RKO (cell line): ENCODE measurements around the gene CHN2.
A peak's percentile ranks its signal among the peaks of the same experiment; 100 is the strongest.

Experiments used
- DNase-seq: peaks from one replicate; pipeline ENCODE4 v3.0.0-alpha.2; 2016; ENCODE audit warnings: low spot score

Gene CHN2

DNA sequence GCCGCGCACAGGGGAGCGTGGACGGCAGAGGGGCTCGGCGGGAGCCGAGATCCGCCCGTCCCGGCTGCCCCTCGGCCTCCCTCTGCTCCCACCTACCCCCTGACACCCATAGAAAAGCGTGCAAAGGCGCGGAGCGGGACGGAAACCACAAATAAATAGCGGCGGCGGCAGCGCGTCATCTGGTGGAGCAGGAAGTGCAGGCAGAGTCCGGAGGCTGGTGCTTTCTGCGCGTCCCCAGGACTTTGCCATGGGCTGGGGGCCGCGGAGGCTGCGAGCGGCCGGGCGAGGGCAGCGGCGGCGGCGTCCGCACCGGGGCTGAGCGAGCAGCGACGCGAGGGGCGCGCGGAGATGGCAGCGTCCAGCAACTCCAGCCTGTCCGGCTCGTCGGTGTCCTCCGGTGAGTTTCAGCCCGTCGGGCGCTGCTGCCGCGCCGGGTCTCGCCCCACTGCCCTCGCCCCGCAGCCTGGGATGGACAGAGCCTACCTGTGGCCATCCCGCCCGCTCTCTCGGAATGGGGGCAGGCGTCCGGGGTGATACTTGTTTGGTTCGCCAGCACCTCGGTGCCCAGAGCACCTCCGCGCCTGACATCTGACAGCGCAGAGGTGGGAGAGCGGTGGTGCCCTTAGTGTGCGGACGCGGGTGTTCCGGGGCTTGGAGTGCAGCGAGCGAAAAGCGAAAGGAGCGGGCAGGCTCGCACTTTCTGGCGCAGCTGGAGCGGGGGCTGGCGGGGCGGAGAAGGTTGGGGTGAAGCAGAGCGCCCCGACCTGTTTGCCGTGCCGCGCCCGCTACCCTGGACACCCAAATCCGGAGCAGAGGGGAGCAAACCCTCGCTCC lies at the start of gene CHN2:
TSS of gene CHN2 (plus strand) at position 182 of the 834 bp plus-strand sequence.
- peak; percentile 52 for DNase-seq

- DNase-seq: peak; percentile 30
These were observed 49.0 kb upstream of the CHN2 start for GRCh38 chr7:29145553-29146056.

GRCh38 chr7:29146057-29146706 lies 48.4 kb upstream of the CHN2 start, which contains the start of gene CPVL:
Gene CPVL (minus strand): TSS chr7:29146537. CDS start chr7:29121061, 25,476 bp downstream.
- peak; percentile 86 for DNase-seq

DNA sequence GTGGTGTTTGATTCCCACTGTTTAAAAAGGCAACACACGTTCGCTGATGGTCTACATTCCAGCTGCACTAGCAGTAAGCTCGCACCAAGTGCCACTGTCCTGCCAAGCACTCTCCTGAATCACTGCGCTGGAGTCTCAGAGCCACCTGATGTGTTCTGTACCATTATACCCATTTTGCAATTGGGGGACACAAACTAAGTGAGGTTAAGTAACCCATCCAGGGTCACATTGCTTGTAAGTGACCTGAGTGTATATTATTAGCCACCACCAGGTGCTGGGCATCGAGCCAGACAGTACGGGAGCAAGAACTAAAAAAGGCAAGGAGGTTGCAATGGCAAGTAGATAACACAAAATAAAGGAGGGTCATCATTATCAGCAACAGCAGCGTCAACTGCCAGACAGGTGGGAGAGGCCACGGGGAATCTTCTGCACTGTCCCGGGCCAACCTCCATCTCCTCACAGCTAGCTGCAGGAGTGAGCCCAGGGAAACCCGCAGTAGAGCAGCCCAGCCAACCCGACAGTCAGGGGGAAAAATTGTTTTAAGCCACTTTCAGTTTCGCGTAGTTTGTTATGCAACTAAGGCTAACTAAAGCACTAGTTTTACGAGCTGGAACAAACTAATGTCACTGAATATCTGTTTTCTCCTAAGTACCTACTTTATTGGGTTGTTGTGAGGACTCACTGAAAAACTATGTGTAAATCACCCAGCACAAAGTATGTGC lies 47.5 kb upstream of the CHN2 start:
- peak; percentile 21 for DNase-seq

GRCh38 chr7:29147821-29148220 lies 46.8 kb upstream of the CHN2 start:
- no peak for DNase-seq

DNA sequence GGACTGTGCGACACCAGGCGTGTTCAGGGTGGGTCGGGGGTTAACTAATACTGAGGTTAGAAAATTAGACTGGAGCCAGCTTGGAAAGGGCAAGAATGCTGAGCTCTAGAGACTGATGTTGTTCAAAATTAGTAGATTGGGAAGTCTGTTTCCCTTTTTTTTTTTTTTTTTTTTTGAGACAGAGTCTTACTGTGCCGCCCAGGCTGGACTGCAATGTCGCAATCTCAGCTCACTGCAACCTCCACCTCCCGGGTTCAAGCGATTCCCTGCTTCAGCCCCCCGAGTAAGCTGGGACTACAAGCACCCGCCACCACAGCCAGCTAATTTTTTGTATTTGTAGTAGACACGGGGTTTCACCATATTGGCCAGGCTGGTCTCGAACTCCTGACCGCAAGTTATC lies 45.5 kb upstream of the CHN2 start:
- DNase-seq: no peak

- no peak for DNase-seq
These were observed 43.7 kb upstream of the CHN2 start for GRCh38 chr7:29150856-29151255.

GRCh38 chr7:29154076-29154475 lies 40.5 kb upstream of the CHN2 start:
- no peak for DNase-seq

- no peak for DNase-seq
These were observed 37.6 kb upstream of the CHN2 start for GRCh38 chr7:29156907-29157452.

DNA sequence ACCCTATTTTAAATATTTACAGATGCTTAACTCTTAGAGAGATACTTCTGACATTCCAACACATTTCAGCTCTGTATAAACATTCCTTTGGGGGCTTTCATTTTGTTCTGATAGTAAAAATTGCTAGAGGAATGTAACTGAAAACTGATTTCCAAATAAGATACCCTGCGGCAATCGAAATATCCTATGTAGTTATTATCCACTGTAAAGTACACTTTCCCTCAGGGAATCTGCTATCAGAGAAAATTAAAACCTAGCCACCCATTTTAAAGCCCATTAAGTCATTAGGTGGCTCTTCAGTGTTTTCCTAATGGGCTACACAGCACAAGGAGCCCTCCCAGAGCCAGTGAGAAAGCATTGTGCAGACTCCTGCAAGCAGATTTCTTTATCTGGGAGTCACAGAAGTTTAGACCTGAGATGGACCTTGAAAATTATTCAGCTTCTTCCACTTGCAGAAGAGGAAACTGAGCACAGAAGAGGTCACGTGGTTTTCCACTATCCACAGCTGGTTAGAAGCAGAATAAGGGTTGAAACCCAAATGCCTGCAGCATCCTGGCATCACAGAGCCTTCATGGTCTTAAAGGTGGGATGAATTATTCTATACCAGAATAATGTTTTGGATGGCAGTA lies 35.7 kb upstream of the CHN2 start:
- no peak for DNase-seq

DNA sequence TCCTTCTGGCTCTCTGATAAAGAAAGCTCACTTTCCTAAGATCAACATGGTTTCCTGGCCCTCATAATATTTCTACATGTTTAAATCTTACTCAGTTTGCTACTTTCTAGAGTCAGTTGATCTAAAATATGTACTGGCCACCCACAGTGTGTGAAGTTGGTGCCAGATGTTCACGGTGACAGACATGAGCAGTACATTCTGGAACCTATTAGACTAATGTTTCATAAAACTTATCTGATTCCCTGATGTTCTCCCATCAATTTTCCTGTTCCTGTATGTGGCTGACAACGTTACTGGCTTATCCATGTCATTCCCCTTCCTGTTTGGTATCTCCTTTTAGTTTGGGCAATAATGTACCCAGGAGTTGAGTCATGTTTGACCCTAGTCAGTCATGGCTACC lies 34.5 kb upstream of the CHN2 start:
- DNase-seq: no peak

GRCh38 chr7:29161231-29161630 lies 33.3 kb upstream of the CHN2 start:
- DNase-seq: no peak

DNA sequence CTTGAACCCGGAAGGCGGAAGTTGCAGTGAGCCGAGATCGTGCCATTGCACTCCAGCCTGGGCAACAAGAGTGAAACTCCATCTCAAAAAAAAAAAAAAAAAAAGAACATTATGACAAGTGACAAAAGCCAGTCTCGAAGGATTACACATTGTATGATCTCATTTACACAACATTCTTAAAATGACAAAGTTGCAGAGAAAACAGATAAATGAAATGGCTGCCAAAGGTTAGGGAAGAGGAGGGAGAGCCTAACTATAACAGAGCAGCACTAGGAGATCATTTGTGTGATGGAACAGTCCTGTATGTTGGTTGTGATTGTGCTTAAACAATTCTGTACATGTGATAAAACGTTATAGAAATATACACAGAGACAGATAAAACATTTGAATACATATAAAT lies 32.0 kb upstream of the CHN2 start:
- no peak for DNase-seq

- no peak for DNase-seq
These were observed 30.7 kb upstream of the CHN2 start for GRCh38 chr7:29163854-29164253.

GRCh38 chr7:29167721-29168120 lies 26.9 kb upstream of the CHN2 start:
- no peak for DNase-seq

- DNase-seq: no peak
These were observed 23.8 kb upstream of the CHN2 start for GRCh38 chr7:29170781-29171180.

DNA sequence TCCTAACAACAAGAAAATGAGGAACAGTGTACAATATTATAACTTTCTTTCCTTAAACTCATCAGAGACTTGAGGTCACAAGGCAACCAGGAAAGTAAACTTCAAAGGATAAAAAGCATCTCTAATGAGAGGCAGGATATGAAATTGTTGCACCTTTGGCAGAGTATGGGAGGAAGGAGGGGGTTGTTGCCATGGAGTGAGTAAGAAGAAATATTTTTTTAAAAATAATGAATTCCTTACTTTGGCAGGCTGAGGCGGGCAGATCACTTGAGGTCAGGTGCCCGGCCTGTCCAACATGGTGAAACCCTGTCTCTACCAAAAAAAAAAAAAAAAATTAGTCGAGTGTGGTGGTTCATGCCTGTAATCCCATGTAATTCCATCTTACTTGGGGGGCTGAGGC lies 21.1 kb upstream of the CHN2 start:
- DNase-seq: no peak

- no peak for DNase-seq
These were observed 16.5 kb upstream of the CHN2 start for GRCh38 chr7:29177963-29178600.

- no peak for DNase-seq
These were observed 15.5 kb upstream of the CHN2 start for GRCh38 chr7:29179115-29179514.

DNA sequence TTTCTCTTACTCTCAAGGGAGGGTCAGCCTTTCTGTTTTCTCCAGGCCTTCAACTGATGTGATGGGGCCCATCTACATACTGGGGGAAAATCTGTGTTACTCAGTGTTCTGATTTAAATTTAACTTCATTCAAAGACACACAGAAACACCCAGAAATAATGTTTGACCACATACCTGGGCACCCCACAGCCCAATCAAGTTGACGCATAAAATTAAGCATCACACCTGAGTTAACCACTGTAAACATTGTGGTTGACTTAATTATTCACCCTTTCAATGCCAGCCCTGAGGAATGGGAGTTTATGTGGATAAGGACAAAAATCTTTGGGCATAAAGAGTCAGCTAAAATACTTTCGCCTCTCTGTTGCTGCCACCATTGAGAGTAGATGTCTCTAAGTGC lies 10.0 kb upstream of the CHN2 start:
- DNase-seq: no peak

GRCh38 chr7:29185613-29186012 lies 9.0 kb upstream of the CHN2 start:
- DNase-seq: no peak
